Measurements from ENCODE around the gene HIGD2A.

The HIGD2A gene

GRCh38 chr5:176388444-176389134 is at the start of gene HIGD2A, which contains the start of gene NOP16:
Gene HIGD2A (plus strand): TSS chr5:176388751. CDS start chr5:176388820, 69 bp downstream.
Gene NOP16 (minus strand): TSS chr5:176388598. CDS start chr5:176388539, 59 bp downstream.
- DNase-seq (ENCODE audit: low read depth in 2 of 2) = peak; percentile 96 to 99

GRCh38 chr5:176339304-176339703 is 49.2 kb upstream of the HIGD2A start:
- no peak for DNase-seq (ENCODE audit: low read depth in 2 of 2)

- DNase-seq (ENCODE audit: low read depth in 2 of 2) = no peak
Observed at GRCh38 chr5:176341325-176342157, 47.0 kb upstream of the HIGD2A start.

GRCh38 chr5:176342158-176342483 is 46.4 kb upstream of the HIGD2A start:
- DNase-seq (ENCODE audit: low read depth in 2 of 2) = no peak

GRCh38 chr5:176342766-176343458 is 45.6 kb upstream of the HIGD2A start:
- no peak for DNase-seq (ENCODE audit: low read depth in 2 of 2)

GRCh38 chr5:176350416-176350815 is 38.1 kb upstream of the HIGD2A start:
- no peak for DNase-seq (ENCODE audit: low read depth in 2 of 2)

- no peak for DNase-seq (ENCODE audit: low read depth in 2 of 2)
Observed at GRCh38 chr5:176352116-176352878, 36.3 kb upstream of the HIGD2A start.

GRCh38 chr5:176353533-176353932 is 35.0 kb upstream of the HIGD2A start:
- DNase-seq (ENCODE audit: low read depth in 2 of 2) = no peak

GRCh38 chr5:176355400-176356178 is 33.0 kb upstream of the HIGD2A start:
- DNase-seq (ENCODE audit: low read depth in 2 of 2) = no peak

- no peak for DNase-seq (ENCODE audit: low read depth in 2 of 2)
Observed at GRCh38 chr5:176356179-176356566, 32.4 kb upstream of the HIGD2A start.

- DNase-seq (ENCODE audit: low read depth in 2 of 2) = no peak
Observed at GRCh38 chr5:176359658-176360057, 28.9 kb upstream of the HIGD2A start.

- no peak for DNase-seq (ENCODE audit: low read depth in 2 of 2)
Observed at GRCh38 chr5:176360894-176361436, 27.6 kb upstream of the HIGD2A start.

GRCh38 chr5:176361437-176362232 is 26.9 kb upstream of the HIGD2A start, which contains the start of gene KIAA1191:
Gene KIAA1191 (minus strand): TSS chr5:176361764. CDS start chr5:176359508, 2,256 bp downstream.
- peak; percentile 80 to 90 for DNase-seq (ENCODE audit: low read depth in 2 of 2)

GRCh38 chr5:176362233-176362490 is 26.4 kb upstream of the HIGD2A start:
- DNase-seq (ENCODE audit: low read depth in 2 of 2) = no peak

- no peak for DNase-seq (ENCODE audit: low read depth in 2 of 2)
Observed at GRCh38 chr5:176364765-176365350, 23.7 kb upstream of the HIGD2A start.

GRCh38 chr5:176365351-176366231 is 23.0 kb upstream of the HIGD2A start, which contains the start of gene ARL10:
Gene ARL10 (plus strand): TSS chr5:176365487. CDS start chr5:176365564, 77 bp downstream.
- no peak for DNase-seq (ENCODE audit: low read depth in 2 of 2)

GRCh38 chr5:176366232-176366894 is 22.2 kb upstream of the HIGD2A start:
- no peak for DNase-seq (ENCODE audit: low read depth in 2 of 2)

- DNase-seq (ENCODE audit: low read depth in 2 of 2) = no peak
Observed at GRCh38 chr5:176368726-176369125, 19.8 kb upstream of the HIGD2A start.

Measured in stimulated activated CD8-positive, alpha-beta memory T cell treated with anti-CD3 and anti-CD28 coated beads, Interleukin-7, amount 100 ng/mL, for 1 hour (primary cell).